Keratinocyte (primary cell): ENCODE data around the gene MANSC4. TPM values are rescaled to one million over a fixed set of nuclear protein-coding genes. Genes with fewer than 3 reads are reported as not detected.

ENCODE experiments used
- DNase-seq: peaks from one replicate; pipeline ENCODE4 v3.0.0-alpha.2; 2011; ENCODE audit warnings: low read depth, missing footprints, low spot score
- FAIRE-seq: peaks from 2 replicates; lab custom pipeline; 2011; peaks lifted over from hg19 to GRCh38; lab: Jason Lieb, UNC
- H2AFZ ChIP-seq: 2 replicates; pipeline ENCODE4 v1.6.0; 2012; ENCODE audit warnings: low read length, control low read depth, inconsistent platforms; ENCODE audit not compliant: control insufficient read depth
- H3K27ac ChIP-seq: 2 replicates; pipeline ENCODE4 v1.5.1; 2011; ENCODE audit warnings: low read length; ENCODE audit not compliant: control insufficient read depth, insufficient read depth
- H3K27me3 ChIP-seq: 3 replicates; pipeline ENCODE4 v1.6.0; 2011; ENCODE audit warnings: low read length; ENCODE audit not compliant: control insufficient read depth, insufficient read depth; ENCODE audit errors: extremely low read depth
- H3K36me3 ChIP-seq, 2 experiments: 2 replicates in 1 of 2; 3 replicates in 1 of 2; pipeline ENCODE4 v1.5.1; 2011; ENCODE audit warnings: low read length in 2 of 2, mild to moderate bottlenecking in 1 of 2; ENCODE audit not compliant: control insufficient read depth in 2 of 2, insufficient read depth in 2 of 2; ENCODE audit errors: extremely low read depth in 1 of 2
- H3K4me1 ChIP-seq: 3 replicates; pipeline ENCODE4 v1.5.1; 2011; ENCODE audit warnings: low read length; ENCODE audit not compliant: control insufficient read depth, insufficient read depth; ENCODE audit errors: extremely low read depth
- H3K4me2 ChIP-seq: 3 replicates; pipeline ENCODE4 v1.6.0; 2011; ENCODE audit warnings: low read depth, low read length; ENCODE audit not compliant: control insufficient read depth, insufficient read depth; ENCODE audit errors: extremely low read depth
- H3K4me3 ChIP-seq, 3 experiments: fragments of 200-600 bp in 1 of 3; sonication (generic) in 1 of 3; 2 replicates in 2 of 3; 3 replicates in 1 of 3; pipeline ENCODE4 v1.5.1; 2011 to 2016; ENCODE audit warnings: low read length in 3 of 3, mild to moderate bottlenecking in 3 of 3, control low read depth in 2 of 3, inconsistent platforms in 1 of 3, low read depth in 1 of 3, mixed read lengths in 1 of 3, mixed run types in 1 of 3, moderate library complexity in 1 of 3; ENCODE audit not compliant: control insufficient read depth in 2 of 3, insufficient read depth in 2 of 3; ENCODE audit errors: extremely low read depth in 1 of 3
- H3K79me2 ChIP-seq: 2 replicates; pipeline ENCODE4 v1.6.0; 2012; ENCODE audit warnings: low read length; ENCODE audit not compliant: control insufficient read depth, insufficient read depth
- H3K9ac ChIP-seq: 3 replicates; pipeline ENCODE4 v1.6.0; 2011; ENCODE audit warnings: low read length; ENCODE audit not compliant: control insufficient read depth, insufficient read depth; ENCODE audit errors: extremely low read depth
- H3K9me1 ChIP-seq: 3 replicates; pipeline ENCODE4 v1.6.0; 2011; ENCODE audit warnings: low read length; ENCODE audit not compliant: control insufficient read depth, insufficient read depth; ENCODE audit errors: extremely low read depth
- H3K9me3 ChIP-seq: 2 replicates; pipeline ENCODE4 v1.5.1; 2012; ENCODE audit warnings: low read depth, low read length; ENCODE audit not compliant: control insufficient read depth
- H4K20me1 ChIP-seq: 3 replicates; pipeline ENCODE4 v1.6.0; 2011; ENCODE audit warnings: low read length; ENCODE audit not compliant: control insufficient read depth, insufficient read depth; ENCODE audit errors: extremely low read depth
- CTCF ChIP-seq, 3 experiments: IDR thresholded peaks in 1 of 3; conservative IDR thresholded peaks in 1 of 3; optimal IDR thresholded peaks in 1 of 3; 2 replicates in 2 of 3; 3 replicates in 1 of 3; pipeline versions ENCODE3 to v1.5.1; 2011; ENCODE audit warnings: low read length in 3 of 3, mild to moderate bottlenecking in 3 of 3, moderate library complexity in 2 of 3, control low read depth in 1 of 3, inconsistent platforms in 1 of 3; ENCODE audit not compliant: insufficient read depth in 2 of 3; ENCODE audit errors: extremely low read depth in 1 of 3
- EZH2 ChIP-seq: IDR thresholded peaks from one replicate; pipeline ENCODE4 v1.6.1; 2012; ENCODE audit warnings: inconsistent platforms, mild to moderate bottlenecking, low read length, moderate library complexity
- dilution Hi-C: fragments of 300-500 bp; cut with MboI; formaldehyde crosslinking; loops from one replicate; pipeline ENCODE4 v1.7.0; 2020; ENCODE audit warnings: low sequenced_read_pairs; ENCODE audit not compliant: extremely low pct_ligation_motif_present
- polyA plus RNA-seq, 5 experiments: library from polyadenylated mRNA; depleted of rRNA in 3 of 5; stranded (reverse) in 3 of 5; stranded (forward) in 1 of 5; unstranded in 1 of 5; fragments of >200 nt; gene quantifications; 1 replicate in 1 of 5; 2 replicates in 3 of 5; 3 replicates in 1 of 5; pipeline versions ENCODE4 v1.2.1 to v1.2.3, GENCODE V29; 2011 to 2012; ENCODE audit warnings: missing spikeins in 2 of 5, low read depth in 1 of 5, low replicate concordance in 1 of 5

The MANSC4 gene
- polyA plus RNA-seq, 1 donor (not counting 4 experiments of a cell fraction or from before 2014, with no cell fraction given), result 0.67 TPM

GRCh38 chr12:27823038-27823437, 43.0 kb upstream of the MANSC4 start:
- Histone ChIP-seq H2AFZ (no peak overlapping the region), H3K9me3 (no peaks in the 10 kb centered on the region), H3K4me1 (peaks cover 33% of the 10 kb centered on the region), H3K9ac (peak overlapping the region; percentile 72), H3K79me2 (no peaks in the 10 kb centered on the region), H3K27ac (peak overlapping the region; percentile 94), H3K27me3 (no peaks in the 10 kb centered on the region), H3K9me1 (no peaks in the 10 kb centered on the region), H3K36me3 (no peaks in the 10 kb centered on the region), H3K4me2 (peak overlapping the region; percentile 81), H4K20me1 (no peaks in the 10 kb centered on the region), H3K4me3 (peak overlapping the region in 1 of 3 experiments; percentile 29)
- DNase-seq, result no peak
- FAIRE-seq, result no peak
- TF ChIP-seq CTCF (optimal IDR thresholded peaks at IDR 0.05 in 1 of 3, IDR thresholded peaks at IDR 0.05 in 1 of 3, conservative IDR thresholded peaks at IDR 0.05 in 1 of 3; ENCODE audit: extremely low read depth in 1 of 3, insufficient read depth in 2 of 3, low read length in 3 of 3) (no peak), EZH2 (no peak)
- dilution Hi-C loops, result no loop called here

DNA sequence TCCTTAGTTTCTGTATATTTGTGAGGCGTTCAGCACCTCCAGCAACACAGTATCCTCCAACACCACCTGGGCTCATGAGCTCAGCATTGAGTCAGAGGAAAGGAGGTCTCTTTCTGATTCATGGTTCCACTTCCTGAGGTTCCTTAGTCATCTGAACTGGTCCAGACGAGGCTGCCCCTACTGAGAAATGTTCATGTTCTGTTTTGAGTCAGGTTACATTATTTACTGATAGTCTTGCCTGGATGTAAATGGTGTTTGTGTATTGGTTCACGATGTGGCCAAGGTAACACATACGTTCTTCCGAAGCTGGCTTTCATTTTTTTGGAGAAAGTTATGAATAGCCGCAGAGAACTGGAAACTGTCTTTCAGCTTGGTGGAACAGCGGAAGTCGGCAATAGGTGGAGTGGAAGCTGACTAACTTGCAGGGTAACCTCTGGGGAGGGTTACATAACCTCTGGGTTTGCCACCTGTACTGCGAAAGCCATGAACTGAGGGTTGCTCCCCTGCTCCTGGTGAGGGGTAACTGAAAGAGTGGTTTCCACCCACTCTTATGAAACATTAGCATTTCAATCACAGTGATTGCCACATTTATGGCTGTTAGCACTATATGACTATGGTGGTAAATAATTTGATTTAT, 42.2 kb upstream of the MANSC4 start:
- Histone ChIP-seq H2AFZ (peak overlapping the region; percentile 43), H3K4me3 (peak overlapping the region in 2 of 3 experiments; percentile 29 to 47), H3K27ac (peak overlapping the region; percentile 94), H3K36me3 (no peaks in the 10 kb centered on the region), H4K20me1 (no peaks in the 10 kb centered on the region), H3K79me2 (no peaks in the 10 kb centered on the region), H3K4me1 (peaks cover 31% of the 10 kb centered on the region), H3K9me3 (no peaks in the 10 kb centered on the region), H3K4me2 (peak overlapping the region; percentile 81), H3K9me1 (no peaks in the 10 kb centered on the region), H3K9ac (peak overlapping the region; percentile 72), H3K27me3 (no peaks in the 10 kb centered on the region)
- FAIRE-seq, result peak; percentile 97
- dilution Hi-C loops, result no loop called here
- TF ChIP-seq CTCF (optimal IDR thresholded peaks at IDR 0.05 in 1 of 3, IDR thresholded peaks at IDR 0.05 in 1 of 3, conservative IDR thresholded peaks at IDR 0.05 in 1 of 3; ENCODE audit: extremely low read depth in 1 of 3, insufficient read depth in 2 of 3, low read length in 3 of 3) (no peak), EZH2 (no peak)
- DNase-seq, result peak; percentile 76
